Coronary artery (tissue), 2 donors: ENCODE measurements around the gene ACOT7.
A peak's percentile ranks its signal among the peaks of the same experiment; 100 is the strongest.

Source experiments
- DNase-seq: peaks from one replicate; pipeline ENCODE4 v3.0.0-alpha.2; 2017; ENCODE audit warnings: low spot score
- H3K27ac ChIP-seq, 2 donors: fragments of 200-600 bp; sonication (generic); one replicate each; pipeline ENCODE4 v1.5.1; 2016 to 2019
- H3K4me3 ChIP-seq: fragments of 200-600 bp; sonication (generic); 2 replicates; pipeline ENCODE4 v1.5.1; 2016; ENCODE audit warnings: mild to moderate bottlenecking, moderate library complexity
- CTCF ChIP-seq: fragments of 200-600 bp; sonication (generic); IDR thresholded peaks from one replicate; pipeline ENCODE4 v1.5.1; 2019; ENCODE audit warnings: antibody characterized with exemption

ACOT7 gene

GRCh38 chr1:6361124-6361775, 32.3 kb downstream of the ACOT7 start:
- TF ChIP-seq CTCF = no peak
- no peak overlapping the region for H3K27ac ChIP-seq
- H3K4me3 ChIP-seq = no peak overlapping the region
- no peak for DNase-seq

DNA sequence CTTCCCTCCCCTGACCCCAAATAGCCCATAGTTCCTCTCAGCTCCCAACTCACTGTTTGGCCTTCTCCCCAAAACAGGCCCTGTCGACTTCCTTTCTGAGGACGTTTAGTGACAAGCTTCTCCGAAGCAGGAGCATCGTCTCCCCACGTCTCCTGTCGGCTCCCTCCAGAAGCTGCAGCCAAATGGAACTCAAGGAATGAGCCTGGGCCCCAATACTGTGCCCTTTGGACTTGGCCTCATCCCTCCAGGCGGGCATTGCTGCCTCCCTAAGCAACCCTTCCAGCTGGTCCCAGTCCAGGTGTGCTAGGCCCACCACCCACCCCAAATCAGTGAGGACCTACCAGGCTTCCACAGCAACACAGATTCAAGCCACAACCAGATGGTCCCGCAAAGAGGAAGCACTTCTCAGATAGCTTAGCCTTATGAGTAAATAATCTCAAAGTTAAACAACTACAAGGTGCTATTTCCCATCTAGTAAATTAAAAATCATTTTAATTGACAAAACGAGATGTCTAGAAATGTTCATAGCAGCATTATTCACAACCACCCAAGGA, 33.0 kb downstream of the ACOT7 start:
- no peak for TF ChIP-seq CTCF
- DNase-seq = no peak
- Histone ChIP-seq H3K27ac (peak overlapping the region in 1 of 2 donors; percentile 91), H3K4me3 (no peak overlapping the region)

- no peak for TF ChIP-seq CTCF
- H3K4me3 ChIP-seq = no peak overlapping the region
- peak overlapping the region; percentile 51 to 91 for H3K27ac ChIP-seq
- DNase-seq = no peak
Observed at GRCh38 chr1:6360117-6360496, 33.5 kb downstream of the ACOT7 start.

DNA sequence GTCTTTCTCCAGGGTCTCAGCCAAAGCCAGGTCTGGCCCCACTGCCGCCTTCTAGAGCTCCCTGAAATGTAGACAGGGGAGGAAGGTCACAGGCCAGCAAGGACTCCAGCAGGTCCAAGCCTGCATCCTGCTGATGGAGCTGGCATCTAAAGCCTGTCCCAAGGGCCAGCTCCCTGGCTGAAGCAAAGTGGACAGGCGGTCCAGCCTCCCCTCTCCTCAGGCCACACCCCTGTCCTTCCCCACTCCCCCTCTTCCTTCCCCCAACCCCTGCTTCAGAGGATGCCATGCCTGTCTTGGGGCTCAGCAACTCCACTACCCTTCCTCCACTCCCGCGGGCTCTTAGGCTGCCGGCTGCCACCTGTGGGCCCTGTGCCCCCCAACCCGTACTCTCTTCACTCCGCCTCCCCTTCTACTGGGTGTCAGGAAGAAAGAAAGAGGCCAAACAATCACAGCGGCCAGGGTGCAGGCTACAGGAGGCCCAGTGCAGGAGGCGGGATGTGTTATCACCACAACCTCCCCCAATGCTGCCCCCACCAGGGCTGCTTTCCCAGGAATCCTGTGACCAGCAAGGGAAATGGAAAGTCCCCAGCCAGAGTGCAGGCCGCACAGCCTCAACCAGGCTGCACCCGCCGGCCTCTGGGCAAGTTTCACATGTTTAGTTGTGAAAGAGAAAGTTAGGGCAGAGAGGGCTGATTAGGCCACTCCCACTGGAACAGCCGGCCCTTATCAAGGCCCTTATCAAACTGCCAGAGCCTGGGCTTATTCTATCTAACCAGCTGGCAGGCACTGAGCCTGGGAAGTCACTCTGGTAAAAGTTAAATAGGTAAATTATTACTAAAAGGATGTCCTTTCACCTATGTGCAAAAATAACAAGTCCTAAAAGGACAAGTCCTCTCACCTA, 34.1 kb downstream of the ACOT7 start:
- Histone ChIP-seq H3K4me3 (peak overlapping the region; percentile 55), H3K27ac (peak overlapping the region; percentile 51 to 91)
- no peak for DNase-seq
- no peak for TF ChIP-seq CTCF

- no peak for DNase-seq
- no peak for TF ChIP-seq CTCF
- Histone ChIP-seq H3K4me3 (peak overlapping the region; percentile 1), H3K27ac (peak overlapping the region; percentile 51 to 91)
Observed at GRCh38 chr1:6358757-6359201, 34.8 kb downstream of the ACOT7 start.

DNA sequence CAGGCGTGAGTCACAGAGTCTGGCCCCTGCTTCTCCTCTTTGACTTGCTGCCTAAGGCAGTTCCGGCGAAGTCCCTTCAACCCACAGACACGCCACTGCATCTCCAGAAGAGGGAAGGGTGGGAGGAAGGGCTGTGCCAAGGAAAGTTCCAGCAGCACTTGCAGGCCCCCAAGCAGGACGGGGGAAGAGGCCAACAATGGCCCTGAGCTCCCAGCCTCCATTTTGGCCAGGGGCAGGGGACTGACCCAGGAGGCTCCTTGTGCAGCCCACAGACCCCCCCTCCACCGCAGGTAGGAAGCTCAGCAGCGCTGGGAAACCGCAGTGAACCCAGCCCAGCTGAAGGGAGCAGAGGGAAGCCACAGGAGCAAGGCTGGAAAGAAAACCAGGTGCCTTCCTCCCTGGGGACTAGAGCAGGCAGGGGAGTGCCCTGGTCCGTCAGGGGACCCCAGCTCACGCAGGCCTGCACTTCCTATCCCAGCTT, 35.4 kb downstream of the ACOT7 start:
- no peak for DNase-seq

More for the DNA sequence above, 35.4 kb downstream of the ACOT7 start:
- Histone ChIP-seq H3K4me3 (no peak overlapping the region), H3K27ac (peak overlapping the region in 1 of 2 donors; percentile 91)
- TF ChIP-seq CTCF = no peak
